Fibroblast of the conjunctiva (primary cell): ENCODE measurements around the gene C11orf58.

ENCODE experiments used
- DNase-seq: peaks from one replicate; pipeline ENCODE4 v3.0.0-alpha.2; 2010; ENCODE audit warnings: low read depth

Gene C11orf58

DNA sequence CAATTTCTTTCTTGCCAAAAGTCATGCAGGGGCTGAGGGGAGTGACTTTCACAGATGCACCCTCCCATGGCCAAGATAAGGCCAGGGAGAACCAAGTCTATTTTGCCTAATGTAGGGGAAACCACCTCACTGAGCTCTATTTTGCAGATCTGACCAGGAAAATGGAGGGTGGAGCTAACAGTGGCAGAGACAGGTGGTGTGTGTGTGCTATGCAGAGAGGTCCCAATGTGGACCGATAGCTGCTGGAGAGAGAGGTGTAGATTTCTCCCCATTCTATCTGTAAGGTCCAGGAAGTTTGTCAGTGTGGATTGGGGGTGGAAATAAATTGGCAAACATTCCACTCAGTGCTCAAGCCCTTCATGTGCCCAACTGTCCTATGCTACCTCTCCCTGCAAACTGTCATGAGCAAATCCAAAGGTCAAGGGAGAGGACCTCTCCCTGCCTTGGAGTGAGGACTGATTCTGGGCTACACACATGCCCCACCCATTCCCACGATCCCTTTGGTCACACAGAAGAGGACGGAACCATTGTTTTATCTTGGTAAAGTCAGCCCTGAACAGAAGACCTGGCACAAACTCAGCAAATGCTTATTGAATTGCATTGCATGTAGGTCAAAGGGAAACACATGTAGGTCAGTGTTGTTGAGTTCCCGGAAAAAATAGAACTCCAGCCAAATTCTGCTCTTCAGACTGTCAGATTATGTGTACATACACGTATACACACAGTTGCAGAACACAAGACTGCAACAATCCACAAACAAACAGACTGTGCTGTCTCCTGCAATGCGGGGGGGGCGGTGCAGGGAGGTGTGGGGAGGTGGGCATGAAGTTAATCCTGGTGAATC is 65.9 kb downstream of the C11orf58 start:
- DNase-seq = peak; percentile 87

DNA sequence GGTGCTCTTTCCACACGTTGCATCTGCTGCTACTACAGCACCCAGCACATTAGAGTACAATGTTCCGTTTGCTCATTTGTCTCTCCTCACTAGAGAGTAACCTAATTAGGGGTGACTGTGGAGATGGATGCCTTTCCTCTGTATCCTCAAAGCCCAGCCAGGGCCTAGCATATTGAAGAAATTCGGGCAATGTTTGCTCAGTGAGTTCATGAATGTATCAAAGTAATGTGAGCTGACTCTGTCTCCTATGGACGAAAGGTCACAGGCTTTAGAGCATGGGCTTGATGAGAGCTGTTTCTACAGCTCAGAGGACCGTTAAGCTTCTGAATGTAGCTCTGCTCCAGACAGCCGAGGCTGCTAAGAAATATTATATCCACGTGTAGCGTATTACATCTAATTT is 67.5 kb downstream of the C11orf58 start:
- peak; percentile 74 for DNase-seq

DNA sequence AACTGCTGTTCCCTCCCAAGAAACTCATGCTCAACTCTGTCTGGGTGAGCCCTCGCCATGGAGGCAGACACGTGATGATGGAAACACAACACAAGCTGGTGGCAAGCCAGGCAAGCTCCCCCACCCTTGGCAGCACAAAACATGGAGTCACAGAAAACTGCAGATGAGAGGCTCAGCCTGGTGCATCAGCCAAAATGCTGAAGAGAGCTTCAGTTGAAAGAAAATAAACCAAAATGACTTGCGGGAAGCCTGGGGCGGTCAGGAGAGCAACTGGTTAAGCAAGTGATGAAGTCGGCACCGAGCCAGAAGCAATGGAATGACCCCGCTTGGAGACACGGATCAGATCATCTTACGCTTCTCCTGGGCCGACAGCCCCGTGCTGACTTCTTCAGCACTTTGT is 68.3 kb downstream of the C11orf58 start:
- DNase-seq = peak; percentile 84

DNA sequence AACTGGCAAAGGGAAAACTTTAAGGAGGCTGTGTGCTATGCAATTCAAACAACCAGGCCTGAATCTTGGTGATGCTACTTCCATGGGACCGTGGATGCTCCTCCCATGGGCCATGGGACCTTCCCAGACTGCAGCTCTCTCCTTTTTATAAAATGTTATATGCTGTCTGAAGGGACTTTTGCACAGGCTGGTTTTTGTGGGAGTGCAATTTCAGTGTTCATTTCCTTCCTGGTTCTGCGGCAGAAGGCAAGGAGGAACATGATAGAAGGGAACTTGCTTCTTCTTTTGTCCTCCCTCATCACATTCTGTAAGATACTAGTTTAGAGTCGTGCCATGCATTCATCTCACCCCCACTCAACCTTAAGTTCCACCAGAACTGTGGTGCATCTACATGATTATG is 68.9 kb downstream of the C11orf58 start:
- DNase-seq = no peak
